Measurements from ENCODE around the gene NMT1.

DNA sequence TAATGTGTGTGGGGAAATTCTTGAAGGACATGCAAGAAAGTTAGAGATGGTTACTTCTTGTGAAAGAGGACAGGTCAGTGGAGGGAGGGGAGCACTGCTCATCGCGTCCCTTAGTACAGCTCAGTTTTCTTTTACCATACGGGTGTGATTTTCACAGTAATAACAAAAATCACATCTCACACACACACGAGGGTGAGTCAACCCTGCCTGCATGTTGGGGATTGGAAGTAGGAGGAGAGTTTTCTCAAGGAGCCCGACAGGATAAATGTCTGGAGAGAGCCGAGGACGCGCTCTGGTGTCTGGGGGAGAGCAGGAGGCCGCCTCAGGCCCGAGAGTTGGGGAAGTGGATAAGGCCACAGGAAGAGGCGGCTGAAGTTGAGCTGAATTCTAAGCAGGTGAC is 54.8 kb downstream of the NMT1 start:
- no peak for TF ChIP-seq POLR2AphosphoS5 (IDR thresholded peaks at IDR 0.05; ENCODE audit: borderline replicate concordance, low read depth, low read length)
- no peak for TF ChIP-seq EZH2 (IDR thresholded peaks at IDR 0.05)
